Astrocyte of the cerebellum (primary cell): ENCODE measurements around the gene TMEM221.

Source experiments
- DNase-seq: peaks from one replicate; pipeline ENCODE4 v3.0.0-alpha.2; 2011; ENCODE audit warnings: low read depth
- H3K4me3 ChIP-seq: 2 replicates; pipeline ENCODE4 v1.5.1; 2011; ENCODE audit warnings: mild to moderate bottlenecking, low read depth, low read length, moderate library complexity
- CTCF ChIP-seq: IDR thresholded peaks from 2 replicates; pipeline ENCODE4 v1.5.1; 2012; ENCODE audit warnings: low read length, low read depth, moderate library complexity, mild to moderate bottlenecking; ENCODE audit errors: missing control alignments
- in situ Hi-C: cut with HindIII; loops from 2 replicates; pipeline ENCODE4 v1.10.0; 2017; ENCODE audit warnings: low sequenced_read_pairs

Gene TMEM221

GRCh38 chr19:17489392-17490030 lies 41.0 kb upstream of the TMEM221 start:
- TF ChIP-seq CTCF, result no peak
- in situ Hi-C loops, result no loop called here
- no peak for DNase-seq
- H3K4me3 ChIP-seq, result no peak overlapping the region

- no peak overlapping the region for H3K4me3 ChIP-seq
- DNase-seq, result no peak
- TF ChIP-seq CTCF, result no peak
- in situ Hi-C loops, result no loop called here
These were observed 40.3 kb upstream of the TMEM221 start for GRCh38 chr19:17488593-17489391.

GRCh38 chr19:17487284-17488121 lies 39.0 kb upstream of the TMEM221 start:
- no peak for TF ChIP-seq CTCF
- DNase-seq, result no peak
- in situ Hi-C loops, result no loop called here
- H3K4me3 ChIP-seq, result no peak overlapping the region

- no peak for DNase-seq
- no peak for TF ChIP-seq CTCF
- in situ Hi-C loops, result no loop called here
- H3K4me3 ChIP-seq, result no peak overlapping the region
These were observed 38.2 kb upstream of the TMEM221 start for GRCh38 chr19:17486545-17487240.

- no peak for TF ChIP-seq CTCF
- no peak overlapping the region for H3K4me3 ChIP-seq
- in situ Hi-C loops, result no loop called here
- DNase-seq, result no peak
These were observed 36.2 kb upstream of the TMEM221 start for GRCh38 chr19:17484520-17485185.
